ENCODE results near the gene JPH4. TPM values are rescaled to one million over a fixed set of nuclear protein-coding genes. Genes with fewer than 3 reads are reported as not detected.
"Not testable (repeated sequence)": the region's sequence is repeated elsewhere in the genome, so short reads cannot be mapped to it uniquely, and the experiment has no call there.

The JPH4 gene
- total and polyA plus RNA-seq, 3 experiments from 2014 or later, result 1.8 TPM; not detected in 1

- H3K9me3 ChIP-seq (ENCODE audit: low read length); H3K36me3 ChIP-seq (ENCODE audit: insufficient read depth, low read length); H3K27me3 ChIP-seq (ENCODE audit: insufficient read depth, low read length, poor library complexity, severe bottlenecking); H3K36me3 Mint-ChIP-seq; H3K4me3 Mint-ChIP-seq; H3K4me1 ChIP-seq (ENCODE audit: insufficient read depth, low read length); H3K27ac Mint-ChIP-seq; H3K9me3 Mint-ChIP-seq; POLR2A ChIA-PET; CTCF ChIA-PET; H3K27ac ChIP-seq (ENCODE audit: low read depth, low read length); DNase-seq; H3K4me3 ChIP-seq (ENCODE audit: low read length); H3K4me1 Mint-ChIP-seq: not testable (repeated sequence)
- peaks cover 24 to 51% of the 10 kb centered on the region in 2 donors for H3K27me3 Mint-ChIP-seq
Observed at GRCh38 chr14:23583761-23584526, 5.4 kb upstream of the JPH4 start.

DNA sequence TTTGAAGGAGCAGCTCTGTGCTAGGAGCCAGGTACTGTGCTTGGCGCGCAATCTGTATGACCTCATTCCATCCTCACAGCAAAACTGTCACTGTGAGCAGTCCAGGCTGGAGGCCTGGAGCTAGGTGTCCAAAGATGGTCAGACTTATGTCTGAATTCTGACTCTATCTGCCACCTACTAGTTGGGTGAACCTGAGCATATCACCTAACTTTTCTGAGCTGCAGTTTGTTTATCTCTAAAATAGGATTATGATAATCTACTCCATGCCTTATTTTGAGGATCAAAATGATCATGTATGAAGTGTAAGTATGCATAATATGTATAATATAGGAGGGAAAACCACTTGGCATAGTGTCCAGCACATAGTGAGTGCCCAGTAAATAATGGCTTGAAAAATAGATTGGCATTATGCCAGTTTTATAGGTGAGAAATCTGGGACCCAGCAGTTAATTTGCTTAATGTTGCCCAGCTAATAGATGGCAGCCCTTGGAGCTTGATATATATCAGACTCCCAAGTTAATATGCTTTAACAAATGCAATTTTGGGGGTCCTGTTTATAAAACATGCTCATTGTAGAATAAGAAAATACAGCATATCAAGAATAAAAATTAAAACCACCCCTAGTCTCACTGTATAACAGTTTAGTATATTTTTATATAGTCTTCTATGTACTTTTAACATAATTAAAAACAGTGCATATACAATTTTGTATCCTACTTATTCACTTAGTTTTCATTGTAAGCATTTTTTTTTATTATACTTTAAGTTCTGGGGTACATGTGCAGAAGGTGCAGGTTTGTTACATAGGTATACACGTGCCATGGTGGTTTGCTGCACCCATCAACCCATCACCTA, 4.5 kb upstream of the JPH4 start:
- H3K4me1 ChIP-seq (ENCODE audit: insufficient read depth, low read length), result no peaks in the 10 kb centered on the region
- H3K27ac ChIP-seq (ENCODE audit: low read depth, low read length), result no peak overlapping the region
- Mint-ChIP-seq H3K36me3 (no peaks in the 10 kb centered on the region), H3K27ac (no peak overlapping the region), H3K4me3 (no peak overlapping the region), H3K4me1 (peaks cover 0 to 8% (median 4%) of the 10 kb centered on the region in 3 donors), H3K9me3 (peaks cover 0 to 3% (median 0%) of the 10 kb centered on the region in 5 donors), H3K27me3 (peaks cover 28 to 52% of the 10 kb centered on the region in 2 donors)
- H3K36me3 ChIP-seq (ENCODE audit: insufficient read depth, low read length), result no peaks in the 10 kb centered on the region
- POLR2A ChIA-PET, result interaction anchor here (0.6 kb wide), 1 partner anchor 111 kb away, joined by 11 read pairs; no protein-coding TSS in a partner anchor
- no peak for DNase-seq
- H3K4me3 ChIP-seq (ENCODE audit: low read length), result no peak overlapping the region
- H3K27me3 ChIP-seq (ENCODE audit: insufficient read depth, low read length, poor library complexity, severe bottlenecking), result peaks cover 5% of the 10 kb centered on the region
- H3K9me3 ChIP-seq (ENCODE audit: low read length), result no peaks in the 10 kb centered on the region
- CTCF ChIA-PET, result no interaction called here

DNA sequence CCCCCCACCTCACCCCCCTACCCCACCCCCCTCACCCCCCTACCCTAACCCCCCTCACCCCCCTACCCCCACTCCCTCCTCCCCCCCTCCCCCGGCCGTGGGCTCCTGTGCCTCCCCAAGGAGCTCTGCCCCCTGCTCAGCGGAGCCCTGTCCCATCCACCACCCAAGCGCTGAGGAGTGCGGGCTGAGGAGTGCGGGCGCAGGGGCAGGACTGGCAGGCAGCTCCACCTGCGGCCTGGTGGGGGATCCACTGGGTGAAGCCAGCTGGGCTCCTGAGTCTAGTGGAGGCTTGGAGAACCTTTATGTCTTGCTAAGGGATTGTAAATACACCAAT, 2.3 kb upstream of the JPH4 start:
- ChIA-PET POLR2A (no interaction called here), CTCF (interaction anchor here (0.8 to 1.5 kb wide), 4 partner anchors 8 to 35 kb away, joined by 3 read pairs; no protein-coding TSS in a partner anchor)
- H3K4me3 Mint-ChIP-seq, result no peak overlapping the region
- no peaks in the 10 kb centered on the region for H3K9me3 ChIP-seq (ENCODE audit: low read length)
- H3K27me3 Mint-ChIP-seq, result peaks cover 30 to 55% of the 10 kb centered on the region in 2 donors
- peaks cover 16% of the 10 kb centered on the region for H3K27me3 ChIP-seq (ENCODE audit: insufficient read depth, low read length, poor library complexity, severe bottlenecking)
- H3K9me3 Mint-ChIP-seq, result peaks cover 0 to 3% (median 0%) of the 10 kb centered on the region in 5 donors
- H3K27ac ChIP-seq (ENCODE audit: low read depth, low read length), result no peak overlapping the region
- no peak for DNase-seq
- H3K36me3 Mint-ChIP-seq, result no peaks in the 10 kb centered on the region
- H3K27ac Mint-ChIP-seq, result no peak overlapping the region
- H3K4me1 Mint-ChIP-seq, result peaks cover 8 to 20% (median 11%) of the 10 kb centered on the region in 3 donors
- peaks cover 5% of the 10 kb centered on the region for H3K4me1 ChIP-seq (ENCODE audit: insufficient read depth, low read length)
- no peaks in the 10 kb centered on the region for H3K36me3 ChIP-seq (ENCODE audit: insufficient read depth, low read length)
- no peak overlapping the region for H3K4me3 ChIP-seq (ENCODE audit: low read length)

DNA sequence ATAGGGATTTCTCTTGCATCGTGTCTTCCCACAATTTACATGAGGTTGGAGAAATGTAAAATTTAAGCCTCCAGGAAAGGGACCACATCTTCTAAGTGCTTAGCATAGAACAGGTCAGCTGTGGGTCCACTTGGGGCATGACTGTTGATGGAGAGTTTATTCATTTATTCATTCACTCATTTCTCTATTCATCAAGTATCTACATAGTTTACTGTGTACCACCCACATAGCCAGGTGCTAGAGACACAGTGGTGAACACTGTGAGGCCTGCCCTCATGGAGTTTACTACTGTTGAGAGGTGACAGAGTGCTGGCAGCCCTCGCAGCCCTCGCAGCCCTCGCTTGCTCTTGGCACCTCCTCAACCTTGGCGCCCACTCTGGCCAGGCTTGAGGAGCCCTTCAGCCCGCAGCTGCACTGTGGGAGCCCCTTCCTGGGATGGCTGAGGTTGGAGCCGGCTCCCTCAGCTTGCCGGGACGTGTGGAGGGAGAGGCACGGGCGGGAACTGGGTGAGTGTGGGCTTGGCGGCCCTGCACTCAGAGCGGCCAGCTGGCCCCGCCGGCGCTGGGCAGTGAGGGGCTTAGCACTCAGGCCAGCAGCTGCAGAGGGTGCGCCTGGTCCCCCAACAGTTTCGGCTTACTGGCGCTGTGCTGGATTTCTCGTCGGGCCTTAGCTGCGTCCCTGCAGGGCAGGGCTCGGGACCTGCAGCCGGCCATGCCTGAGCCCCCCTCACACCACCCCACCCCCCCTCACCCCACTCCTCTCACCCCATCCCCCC, 1.7 kb upstream of the JPH4 start:
- Mint-ChIP-seq H3K4me1 (peaks cover 8 to 22% (median 11%) of the 10 kb centered on the region in 3 donors), H3K27ac (no peak overlapping the region), H3K9me3 (peaks cover 0 to 3% (median 0%) of the 10 kb centered on the region in 5 donors), H3K27me3 (peaks cover 28 to 54% of the 10 kb centered on the region in 2 donors), H3K36me3 (no peaks in the 10 kb centered on the region), H3K4me3 (no peak overlapping the region)
- Histone ChIP-seq H3K27ac (ENCODE audit: low read depth, low read length) (no peak overlapping the region), H3K9me3 (ENCODE audit: low read length) (no peaks in the 10 kb centered on the region), H3K4me3 (ENCODE audit: low read length) (no peak overlapping the region), H3K27me3 (ENCODE audit: insufficient read depth, low read length, poor library complexity, severe bottlenecking) (peaks cover 16% of the 10 kb centered on the region), H3K4me1 (ENCODE audit: insufficient read depth, low read length) (peaks cover 5% of the 10 kb centered on the region), H3K36me3 (ENCODE audit: insufficient read depth, low read length) (no peaks in the 10 kb centered on the region)
- no peak for DNase-seq
- POLR2A ChIA-PET, result no interaction called here
- CTCF ChIA-PET, result interaction anchor here (0.9 to 1.5 kb wide), 2 partner anchors 9 to 19 kb away, joined by 3 read pairs; no protein-coding TSS in a partner anchor

- Mint-ChIP-seq H3K27me3 (peaks cover 34 to 60% of the 10 kb centered on the region in 2 donors), H3K9me3 (peaks cover 0 to 3% (median 0%) of the 10 kb centered on the region in 5 donors)
Observed at GRCh38 chr14:23579739-23580138, 1.1 kb upstream of the JPH4 start.

DNA sequence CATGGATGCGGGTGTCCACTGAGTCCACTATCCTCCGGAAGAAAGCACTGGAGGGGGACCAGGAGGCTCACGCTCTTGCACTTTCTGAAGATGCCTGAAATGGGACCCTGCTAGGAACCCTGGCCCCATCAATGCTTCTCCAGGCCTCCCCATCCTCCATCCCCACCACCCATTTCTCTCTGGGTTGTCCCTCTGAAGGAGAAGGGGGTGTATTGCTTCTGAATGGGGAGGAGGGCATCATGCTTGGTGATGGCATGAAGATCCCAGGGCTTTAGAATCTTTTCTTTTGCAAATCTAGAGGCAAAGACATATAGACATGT, 681 bp upstream of the JPH4 start:
- no peaks in the 10 kb centered on the region for H3K36me3 Mint-ChIP-seq
- H3K9me3 ChIP-seq (ENCODE audit: low read length), result no peaks in the 10 kb centered on the region
- H3K27me3 ChIP-seq (ENCODE audit: insufficient read depth, low read length, poor library complexity, severe bottlenecking), result peaks cover 18% of the 10 kb centered on the region
- ChIA-PET CTCF (no interaction called here), POLR2A (no interaction called here)
- peaks cover 0 to 3% (median 0%) of the 10 kb centered on the region in 5 donors for H3K9me3 Mint-ChIP-seq
- H3K27ac ChIP-seq (ENCODE audit: low read depth, low read length), result no peak overlapping the region
- peaks cover 37 to 63% of the 10 kb centered on the region in 2 donors for H3K27me3 Mint-ChIP-seq
- no peak for DNase-seq
- no peak overlapping the region for H3K27ac Mint-ChIP-seq
- H3K36me3 ChIP-seq (ENCODE audit: insufficient read depth, low read length), result no peaks in the 10 kb centered on the region
- peaks cover 5% of the 10 kb centered on the region for H3K4me1 ChIP-seq (ENCODE audit: insufficient read depth, low read length)
- peaks cover 8 to 25% (median 12%) of the 10 kb centered on the region in 3 donors for H3K4me1 Mint-ChIP-seq
- no peak overlapping the region for H3K4me3 Mint-ChIP-seq
- H3K4me3 ChIP-seq (ENCODE audit: low read length), result no peak overlapping the region

More at GRCh38 chr14:23579739-23580138, 1.1 kb upstream of the JPH4 start:
- Mint-ChIP-seq H3K4me3 (no peak overlapping the region), H3K27ac (peak overlapping the region in 1 of 8 donors; percentile 56), H3K4me1 (peaks cover 8 to 25% (median 12%) of the 10 kb centered on the region in 3 donors), H3K36me3 (no peaks in the 10 kb centered on the region)
- CTCF ChIA-PET, result interaction anchor here (0.9 to 1.5 kb wide), 2 partner anchors 9 to 19 kb away, joined by 3 read pairs; no protein-coding TSS in a partner anchor
- Histone ChIP-seq H3K27me3 (ENCODE audit: insufficient read depth, low read length, poor library complexity, severe bottlenecking) (peaks cover 18% of the 10 kb centered on the region), H3K36me3 (ENCODE audit: insufficient read depth, low read length) (no peaks in the 10 kb centered on the region), H3K9me3 (ENCODE audit: low read length) (no peaks in the 10 kb centered on the region), H3K4me1 (ENCODE audit: insufficient read depth, low read length) (peaks cover 5% of the 10 kb centered on the region), H3K4me3 (ENCODE audit: low read length) (no peak overlapping the region), H3K27ac (ENCODE audit: low read depth, low read length) (no peak overlapping the region)
- DNase-seq, result no peak
- POLR2A ChIA-PET, result no interaction called here

DNA sequence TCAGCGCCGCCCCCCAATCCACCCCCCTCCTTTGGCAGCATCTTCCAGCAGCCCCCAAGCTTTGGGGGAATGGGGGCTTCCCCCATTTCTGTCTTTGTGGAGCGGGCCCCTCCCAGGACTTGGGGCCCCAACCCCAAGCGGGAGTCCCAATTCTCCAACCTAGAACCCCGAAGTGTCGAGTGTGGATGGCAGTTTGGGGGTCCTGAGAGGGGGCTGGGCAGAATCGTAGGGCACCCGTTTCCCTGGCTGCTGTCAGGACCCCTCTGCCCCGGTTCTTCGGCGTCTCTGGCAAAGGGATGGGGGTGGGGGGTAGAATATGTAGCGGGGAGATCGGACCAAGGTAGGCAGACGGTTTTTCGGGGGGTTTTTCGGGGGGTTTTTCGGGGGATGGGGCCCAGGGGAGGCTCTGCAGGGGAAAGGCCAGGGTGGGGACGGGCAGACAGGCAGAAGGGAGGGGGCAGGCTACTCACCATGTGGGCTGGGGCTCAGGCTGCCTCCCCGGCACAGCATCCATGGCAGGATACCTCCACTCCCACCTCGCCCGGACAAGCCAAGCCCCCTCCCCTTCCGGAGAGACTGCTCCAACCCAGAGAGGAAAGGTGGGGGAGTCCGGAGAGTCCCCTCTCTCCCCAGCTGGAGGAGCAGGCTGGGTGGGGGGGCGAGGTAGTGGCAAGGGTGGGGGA, 739 bp downstream of the JPH4 start:
- peaks cover 8 to 25% (median 12%) of the 10 kb centered on the region in 3 donors for H3K4me1 Mint-ChIP-seq
- H3K4me3 Mint-ChIP-seq, result peak overlapping the region in 2 of 7 donors; percentile 13 to 48
- Histone ChIP-seq H3K36me3 (ENCODE audit: insufficient read depth, low read length) (no peaks in the 10 kb centered on the region), H3K4me3 (ENCODE audit: low read length) (no peak overlapping the region), H3K4me1 (ENCODE audit: insufficient read depth, low read length) (peaks cover 5% of the 10 kb centered on the region), H3K27me3 (ENCODE audit: insufficient read depth, low read length, poor library complexity, severe bottlenecking) (peaks cover 18% of the 10 kb centered on the region), H3K27ac (ENCODE audit: low read depth, low read length) (no peak overlapping the region), H3K9me3 (ENCODE audit: low read length) (no peaks in the 10 kb centered on the region)
- H3K36me3 Mint-ChIP-seq, result no peaks in the 10 kb centered on the region
- DNase-seq, result no peak
- peaks cover 39 to 64% of the 10 kb centered on the region in 2 donors for H3K27me3 Mint-ChIP-seq
- ChIA-PET POLR2A (no interaction called here), CTCF (interaction anchor here (0.6 kb wide), 1 partner anchor 1115 kb away, joined by 3 read pairs; no protein-coding TSS in a partner anchor)
- no peak overlapping the region for H3K27ac Mint-ChIP-seq
- peaks cover 0 to 3% (median 0%) of the 10 kb centered on the region in 5 donors for H3K9me3 Mint-ChIP-seq
